HG03135 (cell line): ENCODE results near the gene MISP.
"Not testable (repeated sequence)": the region's sequence is repeated elsewhere in the genome, so short reads cannot be mapped to it uniquely, and the experiment has no call there.

Experiments
- ATAC-seq: cut with Tn5 transposase; IDR thresholded peaks from one replicate; pipeline ENCODE4 v1.9.1; 2021; ENCODE audit warnings: mild to moderate bottlenecking, moderate library complexity; ENCODE audit not compliant: unreplicated experiment

The MISP gene

GRCh38 chr19:750640-751423 is at the start of gene MISP:
TSS of gene MISP (plus strand) at chr19:751112. CDS start at chr19:756947, 5,835 bp downstream.
- no peak for ATAC-seq

GRCh38 chr19:702847-703246 is 48.1 kb upstream of the MISP start:
- not testable (repeated sequence) for ATAC-seq

- no peak for ATAC-seq
Measured at GRCh38 chr19:703329-703650, 47.6 kb upstream of the MISP start.

GRCh38 chr19:703651-704446 is 47.1 kb upstream of the MISP start:
- no peak for ATAC-seq

GRCh38 chr19:704447-704741 is 46.5 kb upstream of the MISP start:
- ATAC-seq = no peak

GRCh38 chr19:708154-709143 is 42.5 kb upstream of the MISP start, which contains the start of gene PALM:
TSS of gene PALM (plus strand) at chr19:708935. CDS start at chr19:709147, 212 bp downstream.
- no peak for ATAC-seq

GRCh38 chr19:709196-709964 is 41.5 kb upstream of the MISP start:
- no peak for ATAC-seq

- ATAC-seq = no peak
Measured at GRCh38 chr19:709965-710571, 40.8 kb upstream of the MISP start.

GRCh38 chr19:710767-711166 is 40.1 kb upstream of the MISP start:
- ATAC-seq = no peak

GRCh38 chr19:711254-711653 is 39.7 kb upstream of the MISP start:
- no peak for ATAC-seq

- ATAC-seq = no peak
Measured at GRCh38 chr19:715347-715746, 35.6 kb upstream of the MISP start.

- no peak for ATAC-seq
Measured at GRCh38 chr19:718251-718951, 32.5 kb upstream of the MISP start.

- ATAC-seq = no peak
Measured at GRCh38 chr19:718991-719512, 31.9 kb upstream of the MISP start.

GRCh38 chr19:719636-720344 is 31.1 kb upstream of the MISP start:
- ATAC-seq = no peak

GRCh38 chr19:720345-721160 is 30.4 kb upstream of the MISP start:
- no peak for ATAC-seq

GRCh38 chr19:722553-723101 is 28.3 kb upstream of the MISP start:
- ATAC-seq = no peak

- no peak for ATAC-seq
Measured at GRCh38 chr19:723247-723646, 27.7 kb upstream of the MISP start.
